GM19455 (cell line): Measurements from ENCODE around the gene RPUSD3.
"Not testable (repeated sequence)": the region's sequence is repeated elsewhere in the genome, so short reads cannot be mapped to it uniquely, and the experiment has no call there.

Experiments used
- ATAC-seq: cut with Tn5 transposase; IDR thresholded peaks from one replicate; pipeline ENCODE4 v1.9.1; 2021; ENCODE audit not compliant: unreplicated experiment

RPUSD3 gene, protein sequence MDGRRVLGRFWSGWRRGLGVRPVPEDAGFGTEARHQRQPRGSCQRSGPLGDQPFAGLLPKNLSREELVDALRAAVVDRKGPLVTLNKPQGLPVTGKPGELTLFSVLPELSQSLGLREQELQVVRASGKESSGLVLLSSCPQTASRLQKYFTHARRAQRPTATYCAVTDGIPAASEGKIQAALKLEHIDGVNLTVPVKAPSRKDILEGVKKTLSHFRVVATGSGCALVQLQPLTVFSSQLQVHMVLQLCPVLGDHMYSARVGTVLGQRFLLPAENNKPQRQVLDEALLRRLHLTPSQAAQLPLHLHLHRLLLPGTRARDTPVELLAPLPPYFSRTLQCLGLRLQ

DNA sequence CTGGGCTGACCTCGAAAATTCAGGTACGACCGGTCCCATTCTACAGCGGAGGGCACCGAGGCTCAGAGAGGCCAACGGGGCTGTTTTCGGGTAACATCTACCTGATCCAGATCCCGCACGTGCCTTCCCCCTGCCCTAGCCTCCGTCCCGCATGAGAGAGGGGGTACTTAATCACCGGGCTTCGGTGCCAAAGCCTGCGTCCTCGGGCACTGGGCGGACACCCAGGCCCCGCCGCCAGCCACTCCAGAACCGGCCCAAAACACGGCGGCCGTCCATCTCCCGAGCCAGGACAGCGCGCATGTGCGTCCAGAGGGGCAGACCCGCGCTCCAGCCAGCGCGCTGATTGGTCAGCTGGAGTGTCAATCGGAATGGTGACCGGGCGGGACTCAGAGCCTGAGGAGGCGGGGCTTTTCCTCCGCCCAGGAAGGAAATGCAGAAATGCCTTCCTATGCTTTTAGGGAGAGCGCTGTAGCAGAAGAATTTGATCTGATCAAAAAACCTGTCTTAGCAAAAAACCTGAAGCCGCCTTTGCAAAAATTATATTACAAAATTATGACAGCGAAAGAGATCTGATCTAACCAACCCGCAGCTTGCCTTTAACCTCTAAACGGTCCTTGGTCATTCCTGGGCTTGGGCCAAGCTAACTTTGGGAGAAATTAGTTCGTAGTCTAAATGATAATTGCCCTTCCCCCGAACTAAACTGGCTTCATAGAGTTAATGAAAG, at the start of gene RPUSD3:
Gene RPUSD3 (minus strand): TSS at position 294 of the 724 bp plus-strand sequence. CDS start 18 bp downstream, at position 276.
- peak; percentile 97 for ATAC-seq

DNA sequence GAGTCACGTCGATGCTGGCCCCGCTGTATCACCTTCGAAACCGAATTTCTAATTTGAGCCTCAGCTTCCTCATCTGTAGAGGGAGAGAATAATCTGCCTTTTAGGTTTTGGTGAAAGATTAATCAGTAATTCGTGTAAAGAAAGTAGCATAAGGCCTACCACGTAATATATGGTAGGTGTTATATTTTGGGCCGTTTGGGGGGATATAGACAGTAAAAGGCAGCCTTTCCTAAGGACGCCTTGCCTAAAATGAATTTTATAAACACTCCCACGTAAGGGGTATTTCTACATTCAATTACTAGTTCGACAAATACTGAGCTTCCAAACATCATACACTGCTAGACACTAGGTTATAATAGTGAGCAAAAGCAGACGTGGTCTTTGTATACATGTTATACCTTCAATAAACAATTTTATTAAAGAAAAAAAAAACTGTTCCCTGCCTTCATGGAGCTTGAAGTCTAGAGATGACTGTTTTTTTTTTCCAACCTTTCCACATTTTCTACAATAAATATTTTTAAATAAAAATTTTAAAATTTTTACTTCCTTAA, 47.3 kb upstream of the RPUSD3 start:
- ATAC-seq = no peak

DNA sequence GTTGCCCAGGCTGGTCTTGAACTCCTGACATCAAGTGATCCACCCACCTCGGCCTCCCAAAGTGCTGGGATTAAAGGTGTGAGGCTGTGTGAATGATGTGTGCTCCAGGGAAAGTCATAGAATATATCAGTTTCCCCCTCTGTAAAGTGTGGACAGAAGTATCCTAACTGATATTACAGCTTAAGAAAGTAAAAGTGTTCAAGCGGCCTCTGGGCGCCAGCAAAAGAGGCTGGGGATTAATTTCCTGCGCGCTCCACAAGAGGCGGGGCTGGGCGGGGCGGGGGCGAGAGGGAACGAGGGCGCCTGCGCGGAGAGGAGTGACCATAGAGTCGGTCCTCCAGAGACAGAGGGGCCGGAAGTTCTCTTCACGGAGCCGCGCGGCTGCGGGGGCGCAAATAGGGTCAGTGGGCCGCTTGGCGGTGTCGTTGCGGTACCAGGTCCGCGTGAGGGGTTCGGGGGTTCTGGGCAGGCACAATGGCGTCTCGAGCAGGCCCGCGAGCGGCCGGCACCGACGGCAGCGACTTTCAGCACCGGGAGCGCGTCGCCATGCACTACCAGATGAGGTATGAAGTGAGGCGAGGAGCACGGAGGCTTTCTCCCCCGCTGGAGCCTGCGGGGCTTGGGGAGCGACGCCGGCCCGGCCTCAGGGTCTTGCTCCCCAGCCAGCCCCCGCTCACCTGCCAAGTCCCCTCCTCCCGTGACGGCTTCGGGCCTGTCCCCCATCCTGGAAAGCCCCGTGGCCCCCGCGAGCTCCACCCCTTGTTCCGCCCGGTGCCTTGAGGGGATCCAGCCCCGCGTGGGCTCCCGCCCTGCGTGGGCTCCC, 46.7 kb upstream of the RPUSD3 start, which contains the start of gene JAGN1:
Gene JAGN1 (plus strand): TSS at position 362 of the 823 bp plus-strand sequence. CDS start 113 bp downstream, at position 475.
- peak; percentile 65 for ATAC-seq

DNA sequence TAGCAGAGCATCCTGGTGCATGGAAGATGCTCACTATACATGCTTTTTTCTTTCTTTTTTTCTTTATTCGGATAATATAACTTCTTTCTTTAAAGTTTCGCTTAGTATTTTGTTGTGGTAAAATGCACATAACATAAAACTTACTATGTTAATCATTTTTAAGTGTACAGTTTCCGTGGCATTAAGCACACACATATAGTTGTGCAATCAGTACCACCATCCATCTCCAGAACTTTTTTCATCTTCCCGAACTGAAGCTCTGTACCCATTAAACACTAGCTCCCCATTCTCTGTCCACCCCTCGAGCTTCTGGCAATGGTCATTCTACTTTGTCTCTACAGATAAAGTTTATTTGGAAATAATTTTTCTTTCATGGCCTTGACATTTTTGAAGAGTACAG, 45.6 kb upstream of the RPUSD3 start:
- ATAC-seq = no peak

DNA sequence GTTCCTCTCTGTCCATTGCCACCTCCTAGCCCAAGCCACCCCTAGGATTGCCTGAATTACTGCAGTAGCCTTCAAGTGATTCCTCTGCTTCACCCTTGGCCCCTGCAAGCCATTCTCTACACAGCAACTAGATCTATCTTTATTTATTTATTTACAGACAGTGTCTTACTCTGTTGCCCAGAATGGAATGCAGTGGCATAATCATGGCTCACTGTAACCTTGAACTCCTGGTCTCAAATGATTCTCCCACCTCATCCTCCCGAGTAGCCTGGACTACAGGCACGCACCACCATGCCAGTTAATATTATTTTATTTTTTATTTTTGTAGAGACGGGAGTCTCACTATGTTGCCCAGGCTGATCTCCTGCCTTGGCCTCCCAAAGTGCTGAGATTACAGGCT, 44.7 kb upstream of the RPUSD3 start:
- no peak for ATAC-seq

DNA sequence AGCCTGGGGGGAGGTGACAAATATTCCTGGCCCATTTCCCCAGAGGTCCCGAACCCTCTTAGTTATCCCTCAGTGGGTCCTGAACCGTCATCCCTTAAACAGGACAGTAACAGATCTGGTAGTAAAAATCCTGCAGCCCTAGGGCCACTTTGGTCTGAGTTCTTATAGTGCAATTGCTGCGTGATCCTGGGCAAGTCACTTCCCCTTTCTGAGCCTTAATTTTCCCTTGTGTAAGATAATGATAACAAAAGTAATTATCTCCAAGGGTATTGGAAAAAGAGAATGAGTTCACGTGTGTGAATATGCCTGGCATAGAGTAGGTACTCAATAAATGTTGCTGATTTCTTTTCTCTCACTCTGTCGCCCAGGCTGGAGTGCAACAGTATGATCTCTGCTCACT, 43.7 kb upstream of the RPUSD3 start:
- ATAC-seq = no peak

DNA sequence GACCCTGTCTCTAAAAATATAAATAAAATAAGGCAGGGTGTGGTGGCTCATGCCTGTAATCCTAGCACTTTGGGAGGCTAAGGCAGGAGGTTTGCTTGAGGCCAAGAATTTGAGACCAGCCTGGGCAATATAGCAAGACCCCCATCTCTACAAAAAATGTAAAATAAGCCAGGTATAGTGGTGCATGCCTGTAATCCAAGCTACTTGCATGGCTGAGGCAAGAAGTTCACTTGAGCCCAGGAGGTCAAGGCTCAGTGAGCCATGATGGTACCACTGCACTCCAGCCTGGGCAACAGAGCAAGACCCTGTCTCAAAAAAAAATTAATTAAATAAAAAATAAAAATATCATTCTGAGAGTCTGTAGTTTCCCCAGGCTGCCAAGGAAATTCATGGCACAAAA, 42.5 kb upstream of the RPUSD3 start:
- ATAC-seq = no peak

DNA sequence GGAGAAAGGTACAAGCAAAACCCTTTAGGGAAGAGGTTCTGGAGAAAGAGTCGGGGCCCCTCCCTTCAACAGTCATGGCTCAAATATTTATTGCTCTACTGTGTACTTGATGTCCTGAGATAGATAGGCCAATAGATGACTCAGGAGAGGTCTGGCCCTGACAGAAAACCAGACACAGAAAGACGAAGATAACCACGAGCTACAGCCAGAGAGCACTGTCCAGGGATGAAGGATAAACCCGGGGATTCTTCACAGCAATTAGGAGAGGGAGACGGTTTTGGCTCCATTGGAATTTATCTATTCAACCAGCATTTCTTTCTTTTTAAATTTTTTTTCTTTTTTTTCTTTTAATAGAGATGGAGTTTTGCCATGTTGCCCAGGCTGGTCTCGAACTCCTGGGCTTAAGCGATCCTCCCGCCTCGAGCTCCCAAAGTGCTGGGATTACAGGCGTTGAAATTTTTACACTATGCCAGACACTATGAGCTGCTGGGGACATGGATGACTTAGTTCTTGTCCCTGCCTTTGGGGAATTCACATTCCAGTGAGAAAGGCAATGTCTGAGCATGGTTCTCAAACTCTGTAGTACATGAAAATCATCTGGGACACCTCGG, 40.9 kb upstream of the RPUSD3 start:
- ATAC-seq = no peak

DNA sequence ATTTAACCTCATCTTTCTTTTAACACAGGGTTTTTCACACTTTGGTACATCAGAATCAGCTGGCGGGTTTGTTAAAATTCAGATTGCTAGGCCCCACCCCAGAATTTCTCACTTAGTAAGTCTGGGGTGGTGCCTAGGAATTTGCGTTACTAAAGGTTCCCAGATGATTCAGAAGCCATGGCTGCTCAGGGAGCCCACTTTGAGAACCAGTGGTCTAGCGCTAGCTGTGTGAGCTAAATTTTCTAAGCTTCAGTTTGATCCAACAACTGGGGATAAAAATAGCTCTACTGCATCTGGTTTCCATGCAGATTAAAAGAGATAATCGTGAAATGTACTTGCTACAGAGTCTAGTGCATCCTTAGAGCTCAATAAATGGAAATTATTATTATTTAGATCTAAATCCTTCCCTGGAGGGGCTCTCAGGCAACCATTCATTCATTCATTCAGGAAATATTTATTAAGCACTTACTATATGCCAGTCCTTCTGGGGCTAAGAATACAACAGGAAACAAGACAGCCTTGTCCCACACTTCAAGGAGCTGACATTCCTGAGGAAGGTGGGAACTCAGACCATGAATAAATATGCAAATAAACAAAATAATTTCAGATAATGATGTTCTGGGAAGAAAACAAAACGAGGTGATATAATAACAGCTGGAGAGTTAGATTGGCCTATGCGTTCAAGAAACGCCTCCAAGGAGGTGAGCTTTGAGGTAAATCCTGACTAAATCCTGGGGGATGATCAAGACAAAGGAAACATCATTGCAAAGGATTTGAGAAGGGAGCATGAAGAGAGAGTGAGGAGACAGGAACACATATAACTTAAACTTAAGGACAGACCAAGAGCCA, 40.1 kb upstream of the RPUSD3 start:
- no peak for ATAC-seq

DNA sequence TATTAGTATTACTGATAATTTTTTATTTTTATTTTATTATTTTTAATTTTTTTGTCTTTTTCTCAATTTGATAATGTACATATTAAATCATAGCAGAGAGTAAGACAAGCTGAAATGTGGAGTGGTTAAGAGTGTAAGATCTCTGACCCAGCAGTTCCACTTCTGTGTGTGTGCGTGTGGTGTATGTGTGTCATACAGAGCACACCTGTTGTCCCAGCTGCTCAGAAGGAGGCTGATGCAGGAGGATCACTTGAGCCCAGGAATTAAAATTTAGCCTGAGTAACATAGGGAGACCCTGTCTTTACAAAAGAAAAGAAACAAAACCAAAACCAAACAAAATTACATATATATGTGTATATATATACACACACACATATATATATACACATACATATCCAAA, 37.6 kb upstream of the RPUSD3 start:
- ATAC-seq = no peak

DNA sequence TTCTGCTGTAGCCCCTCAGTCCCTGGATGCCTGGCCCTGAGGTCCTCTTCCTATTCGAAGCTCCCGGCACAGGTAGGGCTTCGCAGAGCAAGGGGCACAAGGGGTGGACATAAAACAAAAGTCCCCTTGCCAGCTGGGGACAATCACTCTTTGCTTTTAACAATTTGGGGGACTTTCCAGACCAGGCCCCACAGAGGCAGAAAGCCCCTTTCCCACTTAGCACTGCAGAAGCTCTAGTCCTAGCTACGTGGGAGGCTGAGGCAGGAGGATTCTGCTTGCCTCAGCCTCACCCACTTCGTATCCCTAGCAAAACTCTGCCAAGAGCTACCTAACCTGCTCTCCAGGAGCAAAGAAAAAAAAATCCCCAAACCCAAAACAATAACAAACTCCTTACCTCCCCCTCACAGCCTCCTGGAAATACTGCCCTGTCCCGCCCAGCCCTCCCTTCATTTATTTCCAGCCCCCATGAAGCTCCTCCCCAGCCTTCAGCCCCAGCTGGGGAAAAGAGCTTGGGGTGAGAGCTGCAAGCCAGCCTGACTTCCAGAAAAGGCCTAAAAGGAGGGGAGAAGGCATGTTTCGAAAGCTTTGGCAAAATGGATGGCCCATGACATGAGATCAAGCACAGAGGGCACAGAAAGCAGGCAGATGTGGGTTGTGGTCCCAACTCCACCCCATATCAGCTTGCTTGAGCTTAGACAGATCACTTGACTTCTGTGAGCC, 36.2 kb upstream of the RPUSD3 start, which contains the start of gene CIDEC:
Gene CIDEC (minus strand): TSS at position 424 of the 720 bp plus-strand sequence. CDS start 1,767 bp downstream, outside the sequence.
- no peak for ATAC-seq

DNA sequence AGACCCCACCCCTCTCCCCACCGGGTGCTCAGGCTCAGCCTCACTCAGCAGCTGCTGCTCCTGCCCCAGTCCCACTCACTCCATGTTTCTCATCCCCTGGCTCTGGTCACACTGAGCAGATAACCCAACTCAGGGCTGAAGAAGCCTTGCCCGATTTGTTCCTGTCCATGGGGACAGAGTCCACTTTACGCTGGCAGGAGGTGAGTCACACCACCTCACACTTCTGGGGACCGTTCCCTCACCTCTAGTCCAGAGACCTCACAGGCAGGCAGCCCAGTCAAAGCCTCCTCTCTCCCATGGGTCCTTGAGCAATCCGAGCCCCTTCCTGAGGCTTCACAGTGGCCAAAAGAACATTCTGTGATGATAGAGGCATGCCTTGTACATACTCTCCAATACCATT, 34.9 kb upstream of the RPUSD3 start:
- ATAC-seq = no peak

DNA sequence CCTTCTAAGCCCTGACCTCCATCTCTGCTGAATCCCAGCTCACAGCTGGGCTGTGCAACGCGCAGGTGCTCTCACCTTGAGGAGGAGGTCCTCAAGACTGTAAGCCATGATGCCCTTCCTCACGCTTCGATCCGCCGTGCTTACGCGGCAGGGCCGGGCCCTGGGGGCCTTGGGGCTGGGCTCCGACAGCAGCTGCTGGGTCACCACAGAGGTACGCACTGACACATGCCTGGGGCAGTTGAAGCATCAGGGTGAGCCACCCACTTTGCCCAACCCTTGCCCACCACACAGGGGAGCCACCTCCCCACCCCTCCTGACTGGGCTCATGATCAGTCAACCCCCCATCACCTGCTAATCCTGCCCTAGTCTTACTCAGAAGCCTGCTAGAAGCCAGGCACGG, 33.2 kb upstream of the RPUSD3 start:
- ATAC-seq = no peak

DNA sequence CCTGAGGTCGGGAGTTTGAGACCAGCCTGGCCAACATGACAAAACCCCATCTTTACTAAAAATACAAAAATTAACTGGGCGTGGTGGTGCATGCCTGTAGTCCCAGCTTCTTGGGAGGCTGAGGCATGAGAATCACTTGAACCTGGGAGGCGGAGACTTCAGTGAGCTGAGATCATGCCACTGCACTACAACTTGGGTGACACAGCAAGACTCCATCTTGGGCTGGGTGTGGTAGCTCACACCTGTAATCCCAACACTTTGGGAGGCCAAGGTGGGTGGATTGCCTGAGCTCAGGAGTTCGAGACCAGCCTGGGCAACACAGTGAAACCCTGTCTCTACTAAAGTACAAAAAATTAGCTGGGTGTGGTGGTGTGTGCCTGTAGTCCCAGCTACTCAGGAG, 32.4 kb upstream of the RPUSD3 start:
- ATAC-seq = not testable (repeated sequence)

DNA sequence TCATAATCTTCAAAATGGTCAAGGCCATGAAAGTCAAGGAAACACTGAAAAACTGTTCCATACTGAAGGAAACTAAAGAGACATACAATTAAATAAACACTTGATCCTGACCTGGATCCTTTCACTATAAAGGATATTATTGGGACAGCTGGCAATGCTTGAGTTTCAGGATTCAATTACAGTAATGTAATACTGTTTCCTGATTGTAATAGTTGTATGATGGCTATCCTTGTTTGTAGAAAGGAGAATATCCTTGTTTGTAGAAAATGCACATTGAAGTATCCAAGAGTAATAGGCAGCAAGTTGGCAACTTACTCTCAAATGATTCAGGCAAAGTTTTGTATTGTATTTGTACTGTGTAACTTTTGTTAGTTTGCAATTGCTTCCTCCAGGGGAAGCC, 31.6 kb upstream of the RPUSD3 start:
- ATAC-seq = no peak

DNA sequence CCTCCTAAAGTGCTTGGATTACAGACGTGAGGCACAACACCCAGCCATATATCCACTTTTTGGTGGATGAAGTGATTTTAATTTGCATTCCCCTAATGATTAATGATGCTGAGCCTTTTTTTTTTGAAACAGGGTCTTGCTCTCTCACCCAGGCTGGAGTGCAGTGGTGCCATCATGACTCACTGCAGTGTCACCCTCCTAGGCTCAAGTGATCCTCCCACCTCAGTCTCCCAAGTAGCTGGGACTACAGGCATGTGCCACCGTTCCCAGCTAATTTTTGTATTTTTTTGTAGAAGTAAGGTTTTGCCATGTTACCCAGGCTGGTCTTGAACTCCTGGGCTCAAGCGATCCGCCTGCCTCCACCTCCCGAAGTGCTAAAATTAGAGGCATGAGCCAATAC, 28.3 kb upstream of the RPUSD3 start:
- ATAC-seq = not testable (repeated sequence)

DNA sequence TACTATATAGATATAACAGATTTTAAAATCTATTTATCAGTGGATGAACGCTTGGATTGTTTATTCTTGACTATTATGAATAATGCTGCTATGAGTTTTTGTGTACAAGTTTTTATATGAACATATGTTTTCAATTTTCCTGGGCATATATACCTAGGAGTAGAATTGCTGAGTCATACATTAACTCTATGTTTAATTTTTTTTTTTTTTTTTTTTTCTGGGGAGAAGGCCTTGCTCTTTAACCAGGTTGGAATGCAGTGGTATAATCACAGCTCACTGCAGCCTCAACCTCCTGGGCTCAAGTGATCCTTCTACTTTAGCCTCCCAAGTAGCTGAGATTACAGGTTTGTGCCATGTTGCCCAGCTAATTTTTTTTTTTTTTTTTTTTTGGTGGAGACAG, 27.2 kb upstream of the RPUSD3 start:
- ATAC-seq = no peak

DNA sequence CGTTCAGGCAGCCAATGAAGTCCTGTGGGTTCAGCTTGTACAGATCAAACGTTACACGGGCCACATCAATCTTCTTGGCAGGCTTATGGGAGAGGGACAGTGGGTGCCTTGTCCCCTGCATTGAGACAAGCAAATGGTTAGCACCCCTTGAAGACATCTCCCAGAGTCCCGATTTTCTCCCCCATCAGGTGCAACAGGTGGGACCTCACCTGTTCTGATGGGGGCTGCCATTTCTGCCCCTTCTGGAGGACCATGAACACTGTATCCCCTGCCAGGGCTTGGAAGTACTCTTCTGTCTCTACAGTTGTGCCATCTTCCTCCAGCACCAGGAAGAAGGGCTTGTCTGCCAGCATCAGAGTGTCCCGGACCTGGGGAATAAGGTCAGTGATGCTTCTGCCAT, 26.1 kb upstream of the RPUSD3 start:
- ATAC-seq = no peak

DNA sequence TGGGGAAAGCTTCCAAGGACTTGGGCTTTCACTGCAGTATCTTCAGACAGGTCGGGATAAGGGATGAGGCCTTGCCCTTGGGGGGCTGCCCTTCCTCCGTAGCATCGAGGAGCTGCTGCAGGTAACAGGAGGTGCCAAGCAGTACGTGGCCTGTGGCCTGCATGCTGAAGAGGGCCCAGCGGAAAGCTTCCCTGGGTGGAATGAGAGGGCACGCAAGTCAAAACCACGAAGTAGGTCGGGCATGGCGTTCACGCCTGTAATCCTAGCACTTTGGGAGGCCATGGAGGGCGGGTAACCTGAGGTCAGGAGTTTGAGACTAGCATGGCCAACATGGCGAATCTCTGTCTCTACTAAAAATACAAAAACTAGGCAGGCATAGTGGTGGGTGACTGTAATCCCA, 23.3 kb upstream of the RPUSD3 start:
- no peak for ATAC-seq
